ENCODE results near the gene PPP1R14D. TPM values are rescaled to one million over a fixed set of nuclear protein-coding genes. Genes with fewer than 3 reads are reported as not detected.

Gene PPP1R14D
- polyA plus RNA-seq, 3 donors = not detected

GRCh38 chr15:40829115-40829514 lies 607 bp upstream of the PPP1R14D start:
- H3K4me2 ChIP-seq (replicated peaks; ENCODE audit: extremely low read depth, low read length, poor library complexity, severe bottlenecking) = no peak overlapping the region
- DNase-seq = no peak
- no peak for TF ChIP-seq CTCF (IDR thresholded peaks at IDR 0.05)
- H3K4me1 Mint-ChIP-seq = no peaks in the 10 kb centered on the region
- H3K4me3 ChIP-seq (replicated peaks in 1 of 3; ENCODE audit: low read depth in 2 of 3, low read length in 3 of 3) = no peak overlapping the region
- no peak overlapping the region for H3K27ac ChIP-seq (ENCODE audit: low read depth in 1 of 2, low read length in 2 of 2)
- H3K79me2 ChIP-seq (ENCODE audit: insufficient read depth, low read length) = no peaks in the 10 kb centered on the region
- H3K4me1 ChIP-seq (ENCODE audit: control insufficient read depth in 1 of 2, insufficient read depth in 2 of 2, low read length in 2 of 2) = no peaks in the 10 kb centered on the region
- H2AFZ ChIP-seq (ENCODE audit: insufficient read depth, low read depth, low read length, poor library complexity, severe bottlenecking) = no peak overlapping the region
- H3K36me3 ChIP-seq (replicated peaks in 1 of 2; ENCODE audit: control insufficient read depth in 1 of 2, insufficient read depth in 2 of 2, low read length in 2 of 2) = no peaks in the 10 kb centered on the region
- H3K27me3 Mint-ChIP-seq (ENCODE audit: low read depth in 3 of 3) = peaks cover 5 to 8% (median 6%) of the 10 kb centered on the region in 3 donors
- H4K20me1 ChIP-seq (ENCODE audit: insufficient read depth, low read length) = no peaks in the 10 kb centered on the region
- no peak overlapping the region for H3K9ac ChIP-seq (ENCODE audit: insufficient read depth, low read length, poor library complexity, severe bottlenecking)
- no peak overlapping the region for H3K4me3 Mint-ChIP-seq
- H3K27ac Mint-ChIP-seq = no peak overlapping the region
- 95% methylated on average over 2 of the region's 7 CpGs for WGBS (ENCODE audit: insufficient coverage)
- H3K9me3 ChIP-seq (replicated peaks in 1 of 2; ENCODE audit: control insufficient read depth in 1 of 2, insufficient read depth in 1 of 2, low read length in 2 of 2) = no peaks in the 10 kb centered on the region
- peaks cover 0 to 6% (median 0%) of the 10 kb centered on the region in 7 donors for H3K9me3 Mint-ChIP-seq
- intact Hi-C loops (cut with micrococcal nuclease) = no loop called here
- no peaks in the 10 kb centered on the region for H3K36me3 Mint-ChIP-seq
- no peaks in the 10 kb centered on the region for H3K27me3 ChIP-seq (ENCODE audit: control insufficient read depth in 2 of 2, insufficient read depth in 2 of 2, low read length in 2 of 2)

GRCh38 chr15:40826423-40827075 lies 2.0 kb downstream of the PPP1R14D start:
- Histone ChIP-seq H3K79me2 (ENCODE audit: insufficient read depth, low read length) (no peaks in the 10 kb centered on the region), H3K9me3 (replicated peaks in 1 of 2; ENCODE audit: control insufficient read depth in 1 of 2, insufficient read depth in 1 of 2, low read length in 2 of 2) (no peaks in the 10 kb centered on the region), H3K4me3 (replicated peaks in 1 of 3; ENCODE audit: low read depth in 2 of 3, low read length in 3 of 3) (no peak overlapping the region), H3K27ac (ENCODE audit: low read depth in 1 of 2, low read length in 2 of 2) (no peak overlapping the region), H3K27me3 (ENCODE audit: control insufficient read depth in 2 of 2, insufficient read depth in 2 of 2, low read length in 2 of 2) (no peaks in the 10 kb centered on the region), H3K4me1 (ENCODE audit: control insufficient read depth in 1 of 2, insufficient read depth in 2 of 2, low read length in 2 of 2) (no peaks in the 10 kb centered on the region), H3K4me2 (replicated peaks; ENCODE audit: extremely low read depth, low read length, poor library complexity, severe bottlenecking) (no peak overlapping the region), H3K36me3 (replicated peaks in 1 of 2; ENCODE audit: control insufficient read depth in 1 of 2, insufficient read depth in 2 of 2, low read length in 2 of 2) (no peaks in the 10 kb centered on the region), H3K9ac (ENCODE audit: insufficient read depth, low read length, poor library complexity, severe bottlenecking) (no peak overlapping the region), H2AFZ (ENCODE audit: insufficient read depth, low read depth, low read length, poor library complexity, severe bottlenecking) (no peak overlapping the region), H4K20me1 (ENCODE audit: insufficient read depth, low read length) (no peaks in the 10 kb centered on the region)
- Mint-ChIP-seq H3K27me3 (ENCODE audit: low read depth in 3 of 3) (peaks cover 5 to 9% (median 6%) of the 10 kb centered on the region in 3 donors), H3K27ac (no peak overlapping the region), H3K9me3 (peaks cover 0 to 3% (median 0%) of the 10 kb centered on the region in 7 donors), H3K36me3 (no peaks in the 10 kb centered on the region), H3K4me3 (no peak overlapping the region), H3K4me1 (no peaks in the 10 kb centered on the region)
- no CpG with 5 or more reads among the region's 4 CpGs for WGBS (ENCODE audit: insufficient coverage)
- no peak for TF ChIP-seq CTCF (IDR thresholded peaks at IDR 0.05)
- DNase-seq = no peak
- intact Hi-C loops (cut with micrococcal nuclease) = no loop called here
